AG09309 (cell line): ENCODE data around the gene AGAP1.
A peak's percentile ranks its signal among the peaks of the same experiment; 100 is the strongest.

Experiments used
- DNase-seq: peaks from one replicate; pipeline ENCODE4 v3.0.0-alpha.2; 2010; ENCODE audit warnings: low read depth
- H3K4me3 ChIP-seq: 2 replicates; pipeline ENCODE4 v1.5.1; 2011; ENCODE audit warnings: mild to moderate bottlenecking, low read depth, low read length, moderate library complexity; ENCODE audit not compliant: control insufficient read depth
- CTCF ChIP-seq: IDR thresholded peaks from 2 replicates; pipeline ENCODE4 v1.5.1; 2011; ENCODE audit warnings: mild to moderate bottlenecking, low read depth, low read length, inconsistent platforms; ENCODE audit not compliant: insufficient read depth, control insufficient read depth; ENCODE audit errors: missing control alignments

The AGAP1 gene

GRCh38 chr2:235666213-235666781 is 172.5 kb downstream of the AGAP1 start:
- no peak overlapping the region; the same call in 1 of the 2 replicates for H3K4me3 ChIP-seq
- peak; percentile 61 for DNase-seq
- TF ChIP-seq CTCF = no peak

GRCh38 chr2:235668782-235669181 is 174.9 kb downstream of the AGAP1 start:
- H3K4me3 ChIP-seq = no peak overlapping the region
- TF ChIP-seq CTCF = no peak
- no peak for DNase-seq

GRCh38 chr2:235669269-235669831 is 175.5 kb downstream of the AGAP1 start:
- no peak for TF ChIP-seq CTCF
- H3K4me3 ChIP-seq = peak overlapping the region; percentile 24
- no peak for DNase-seq

GRCh38 chr2:235669983-235670962 is 176.4 kb downstream of the AGAP1 start:
- DNase-seq = peak; percentile 39
- peak; percentile 51 for TF ChIP-seq CTCF
- peak overlapping the region; percentile 5 for H3K4me3 ChIP-seq

- H3K4me3 ChIP-seq = no peak overlapping the region
- no peak for DNase-seq
- no peak for TF ChIP-seq CTCF
These were observed 177.3 kb downstream of the AGAP1 start for GRCh38 chr2:235670974-235671787.

GRCh38 chr2:235672720-235673119 is 178.9 kb downstream of the AGAP1 start:
- no peak overlapping the region for H3K4me3 ChIP-seq
- no peak for TF ChIP-seq CTCF

More at GRCh38 chr2:235672720-235673119, 178.9 kb downstream of the AGAP1 start:
- DNase-seq = no peak
